Parathyroid adenoma (tissue), 2 donors: ENCODE measurements around the gene PSME1.
A peak's percentile ranks its signal among the peaks of the same experiment; 100 is the strongest.

Source experiments
- H2AFZ ChIP-seq: fragments of 300-600 bp; sonication (generic); one replicate; pipeline ENCODE4 v1.7.0; 2017; ENCODE audit warnings: antibody characterized with exemption, mild to moderate bottlenecking
- H3K27ac ChIP-seq: fragments of 300-600 bp; sonication (generic); one replicate; pipeline ENCODE4 v1.7.0; 2017
- H3K27me3 ChIP-seq: fragments of 300-600 bp; sonication (generic); one replicate; pipeline ENCODE4 v1.7.0; 2017; ENCODE audit warnings: low read length; ENCODE audit not compliant: control insufficient read depth, insufficient read depth
- H3K36me3 ChIP-seq: fragments of 300-600 bp; sonication (generic); one replicate; pipeline ENCODE4 v1.7.0; 2017; ENCODE audit warnings: low read length; ENCODE audit not compliant: control insufficient read depth, insufficient read depth
- H3K4me1 ChIP-seq: fragments of 300-600 bp; sonication (generic); one replicate; pipeline ENCODE4 v1.7.0; 2017; ENCODE audit warnings: control low read depth
- H3K4me2 ChIP-seq: fragments of 300-600 bp; sonication (generic); one replicate; pipeline ENCODE4 v1.7.0; 2017; ENCODE audit warnings: low read length
- H3K4me3 ChIP-seq: fragments of 300-600 bp; sonication (generic); one replicate; pipeline ENCODE4 v1.7.0; 2017; ENCODE audit warnings: low read depth, low read length
- H3K79me2 ChIP-seq: fragments of 300-600 bp; sonication (generic); one replicate; pipeline ENCODE4 v1.7.0; 2017; ENCODE audit warnings: control low read depth
- H3K9ac ChIP-seq: fragments of 300-600 bp; sonication (generic); one replicate; pipeline ENCODE4 v1.7.0; 2017; ENCODE audit warnings: mild to moderate bottlenecking
- H3K9me3 ChIP-seq: fragments of 300-600 bp; sonication (generic); one replicate; pipeline ENCODE4 v1.7.0; 2017; ENCODE audit warnings: low read length; ENCODE audit not compliant: control insufficient read depth
- CTCF ChIP-seq: fragments of 300-600 bp; sonication (generic); IDR thresholded peaks from one replicate; pipeline ENCODE4 v1.7.0; 2017; ENCODE audit warnings: antibody characterized with exemption, mild to moderate bottlenecking
- donor health status: primary hyperparathyroidism.

The PSME1 gene

GRCh38 chr14:24138396-24139271, 2.6 kb downstream of the PSME1 start:
- Histone ChIP-seq H3K79me2 (peaks cover 4% of the 10 kb centered on the region), H3K27ac (no peak overlapping the region), H3K9ac (no peak overlapping the region), H3K4me2 (no peak overlapping the region), H2AFZ (no peak overlapping the region), H3K4me3 (no peak overlapping the region), H3K27me3 (no peaks in the 10 kb centered on the region), H3K36me3 (no peaks in the 10 kb centered on the region), H3K9me3 (no peaks in the 10 kb centered on the region), H3K4me1 (peaks cover 8% of the 10 kb centered on the region)
- TF ChIP-seq CTCF, result no peak

GRCh38 chr14:24139272-24139934, 3.4 kb downstream of the PSME1 start:
- Histone ChIP-seq H3K36me3 (no peaks in the 10 kb centered on the region), H3K9me3 (no peaks in the 10 kb centered on the region), H3K79me2 (peaks cover 7% of the 10 kb centered on the region), H3K4me1 (peaks cover 8% of the 10 kb centered on the region), H3K4me3 (no peak overlapping the region), H2AFZ (no peak overlapping the region), H3K9ac (no peak overlapping the region), H3K27me3 (no peaks in the 10 kb centered on the region), H3K27ac (no peak overlapping the region), H3K4me2 (no peak overlapping the region)
- no peak for TF ChIP-seq CTCF

- Histone ChIP-seq H3K27ac (peak within 1 kb of the TSS; percentile 91), H3K9ac (peak within 1 kb of the TSS; percentile 38), H3K9me3 (no peaks in the 10 kb centered on the region), H3K27me3 (no peaks in the 10 kb centered on the region), H3K4me2 (peak within 1 kb of the TSS; percentile 97), H3K4me1 (peaks cover 15% of the 10 kb centered on the region), H3K4me3 (peak within 1 kb of the TSS; percentile 79), H3K79me2 (peaks cover 7% of the 10 kb centered on the region), H2AFZ (peak within 1 kb of the TSS; percentile 81), H3K36me3 (no peaks in the 10 kb centered on the region)
- TF ChIP-seq CTCF, result peak; percentile 40
Observed at GRCh38 chr14:24141097-24141880, 5.3 kb downstream of the PSME1 start, which contains the start of gene EMC9. EMC9 (minus strand) TSS chr14:24141591; CDS start chr14:24141304, 287 bp downstream.

- Histone ChIP-seq H3K4me2 (no peak overlapping the region), H3K9me3 (no peaks in the 10 kb centered on the region), H3K4me1 (peaks cover 17% of the 10 kb centered on the region), H3K4me3 (no peak overlapping the region), H2AFZ (no peak overlapping the region), H3K9ac (no peak overlapping the region), H3K27ac (no peak overlapping the region), H3K79me2 (peaks cover 14% of the 10 kb centered on the region), H3K36me3 (no peaks in the 10 kb centered on the region), H3K27me3 (no peaks in the 10 kb centered on the region)
- TF ChIP-seq CTCF, result no peak
Observed at GRCh38 chr14:24143511-24143910, 7.5 kb downstream of the PSME1 start.
